Urothelium cell line (cell line): Measurements from ENCODE around the gene HK1.

Source experiments
- DNase-seq: peaks from one replicate; pipeline ENCODE4 v3.0.0; 2011; ENCODE audit warnings: low spot score, mixed read lengths
- FAIRE-seq: peaks from 2 replicates; lab custom pipeline; 2011; peaks lifted over from hg19 to GRCh38; lab: Jason Lieb, UNC

The HK1 gene

GRCh38 chr10:69343905-69344304 lies 65.6 kb downstream of the HK1 start:
- no peak for FAIRE-seq

GRCh38 chr10:69344591-69345252 lies 66.4 kb downstream of the HK1 start:
- FAIRE-seq (no peak), DNase-seq (no peak)

More at GRCh38 chr10:69343905-69344304, 65.6 kb downstream of the HK1 start:
- DNase-seq: no peak

- no peak for DNase-seq
- FAIRE-seq: no peak
These were observed 67.1 kb downstream of the HK1 start for GRCh38 chr10:69345402-69345801.

- no peak for DNase-seq
These were observed 67.7 kb downstream of the HK1 start for GRCh38 chr10:69345890-69346474.

GRCh38 chr10:69346776-69347175 lies 68.5 kb downstream of the HK1 start:
- DNase-seq (no peak), FAIRE-seq (no peak)

More at GRCh38 chr10:69345890-69346474, 67.7 kb downstream of the HK1 start:
- no peak for FAIRE-seq

GRCh38 chr10:69348816-69349541 lies 70.7 kb downstream of the HK1 start:
- no peak for FAIRE-seq
- peak; percentile 76 for DNase-seq

- DNase-seq (no peak), FAIRE-seq (no peak)
These were observed 71.2 kb downstream of the HK1 start for GRCh38 chr10:69349542-69349888.

GRCh38 chr10:69351589-69351988 lies 73.3 kb downstream of the HK1 start:
- DNase-seq (no peak), FAIRE-seq (no peak)

- FAIRE-seq (no peak), DNase-seq (peak; percentile 47)
These were observed 74.4 kb downstream of the HK1 start for GRCh38 chr10:69352569-69353264.

- FAIRE-seq (peak; percentile 37), DNase-seq (no peak)
These were observed 75.8 kb downstream of the HK1 start for GRCh38 chr10:69353977-69354635.

GRCh38 chr10:69356187-69356586 lies 77.9 kb downstream of the HK1 start:
- FAIRE-seq (no peak), DNase-seq (no peak)

GRCh38 chr10:69358148-69358795 lies 80.0 kb downstream of the HK1 start:
- DNase-seq (no peak), FAIRE-seq (no peak)

- DNase-seq (no peak), FAIRE-seq (no peak)
These were observed 80.9 kb downstream of the HK1 start for GRCh38 chr10:69359148-69359547.

- FAIRE-seq (no peak), DNase-seq (no peak)
These were observed 81.3 kb downstream of the HK1 start for GRCh38 chr10:69359594-69359993.

- FAIRE-seq: no peak
These were observed 82.4 kb downstream of the HK1 start for GRCh38 chr10:69360485-69361302.

GRCh38 chr10:69361303-69361614 lies 83.0 kb downstream of the HK1 start:
- FAIRE-seq (peak; percentile 35), DNase-seq (no peak)

More at GRCh38 chr10:69360485-69361302, 82.4 kb downstream of the HK1 start:
- peak; percentile 88 for DNase-seq

- FAIRE-seq: no peak
- no peak for DNase-seq
These were observed 84.2 kb downstream of the HK1 start for GRCh38 chr10:69362471-69362954.

- no peak for DNase-seq
- FAIRE-seq: peak; percentile 52
These were observed 85.4 kb downstream of the HK1 start for GRCh38 chr10:69363666-69364065.

- FAIRE-seq (no peak), DNase-seq (no peak)
These were observed 86.1 kb downstream of the HK1 start for GRCh38 chr10:69364232-69364940.
